Measurements from ENCODE around the gene MYL12B. TPM values are rescaled to one million over a fixed set of nuclear protein-coding genes. Genes with fewer than 3 reads are reported as not detected.

The MYL12B gene
- total RNA-seq, 1 donor from 2014 or later: 176 TPM

GRCh38 chr18:3248062-3248657 lies 13.8 kb upstream of the MYL12B start:
- Histone ChIP-seq H3K4me3 (peak overlapping the region; percentile 98), H3K4me1 (peaks cover 83% of the 10 kb centered on the region), H3K36me3 (peaks cover 14% of the 10 kb centered on the region), H3K9me3 (replicated peaks) (no peaks in the 10 kb centered on the region), H3K27me3 (ENCODE audit: low read depth) (no peaks in the 10 kb centered on the region), H3K27ac (replicated peaks) (peak overlapping the region; percentile 100)
- DNase-seq: peak; percentile 27
- intact Hi-C loops (cut with micrococcal nuclease): loop anchor here (10.0 kb wide), 2 partner anchors 93 to 313 kb away; no protein-coding TSS in a partner anchor
- TF ChIP-seq CTCF (IDR thresholded peaks at IDR 0.05; ENCODE audit: borderline replicate concordance): no peak

- TF ChIP-seq CTCF (IDR thresholded peaks at IDR 0.05; ENCODE audit: borderline replicate concordance): no peak
- H3K9me3 ChIP-seq (replicated peaks): no peaks in the 10 kb centered on the region
- peak overlapping the region; percentile 100 for H3K27ac ChIP-seq (replicated peaks)
- H3K36me3 ChIP-seq: peaks cover 21% of the 10 kb centered on the region
- peak overlapping the region; percentile 98 for H3K4me3 ChIP-seq
- peaks cover 88% of the 10 kb centered on the region for H3K4me1 ChIP-seq
- H3K27me3 ChIP-seq (ENCODE audit: low read depth): no peaks in the 10 kb centered on the region
- intact Hi-C loops (cut with micrococcal nuclease): loop anchor here (10.0 kb wide), 2 partner anchors 94 to 314 kb away; no protein-coding TSS in a partner anchor
- DNase-seq: no peak
Measured at GRCh38 chr18:3248658-3249359, 13.1 kb upstream of the MYL12B start.

GRCh38 chr18:3250237-3251107 lies 11.5 kb upstream of the MYL12B start:
- Histone ChIP-seq H3K27me3 (ENCODE audit: low read depth) (no peaks in the 10 kb centered on the region), H3K4me1 (peaks cover 87% of the 10 kb centered on the region), H3K9me3 (replicated peaks) (no peaks in the 10 kb centered on the region), H3K36me3 (peaks cover 37% of the 10 kb centered on the region), H3K27ac (replicated peaks) (peak overlapping the region; percentile 100), H3K4me3 (peak overlapping the region; percentile 98)
- no peak for TF ChIP-seq CTCF (IDR thresholded peaks at IDR 0.05; ENCODE audit: borderline replicate concordance)
- intact Hi-C loops (cut with micrococcal nuclease): no loop called here
- DNase-seq: no peak

GRCh38 chr18:3251249-3251962 lies 10.5 kb upstream of the MYL12B start:
- Histone ChIP-seq H3K4me1 (peaks cover 87% of the 10 kb centered on the region), H3K9me3 (replicated peaks) (no peaks in the 10 kb centered on the region), H3K4me3 (peak overlapping the region; percentile 98), H3K27ac (replicated peaks) (peak overlapping the region; percentile 100), H3K36me3 (peaks cover 46% of the 10 kb centered on the region), H3K27me3 (ENCODE audit: low read depth) (no peaks in the 10 kb centered on the region)
- intact Hi-C loops (cut with micrococcal nuclease): no loop called here
- DNase-seq: no peak
- TF ChIP-seq CTCF (IDR thresholded peaks at IDR 0.05; ENCODE audit: borderline replicate concordance): no peak

- Histone ChIP-seq H3K27me3 (ENCODE audit: low read depth) (no peaks in the 10 kb centered on the region), H3K36me3 (peaks cover 52% of the 10 kb centered on the region), H3K27ac (replicated peaks) (peak overlapping the region; percentile 100), H3K9me3 (replicated peaks) (no peaks in the 10 kb centered on the region), H3K4me3 (peak overlapping the region; percentile 98), H3K4me1 (peaks cover 87% of the 10 kb centered on the region)
- no peak for DNase-seq
- no peak for TF ChIP-seq CTCF (IDR thresholded peaks at IDR 0.05; ENCODE audit: borderline replicate concordance)
- intact Hi-C loops (cut with micrococcal nuclease): no loop called here
Measured at GRCh38 chr18:3251963-3252277, 10.0 kb upstream of the MYL12B start.
